H54 (cell line): ENCODE results near the gene PSKH1.

Experiments used
- DNase-seq: peaks from one replicate; pipeline ENCODE4 v3.0.0; 2011; ENCODE audit warnings: low spot score, mixed read lengths; ENCODE audit not compliant: insufficient read length
- FAIRE-seq: peaks from 3 replicates; lab custom pipeline; 2011; peaks lifted over from hg19 to GRCh38; lab: Jason Lieb, UNC
- POLR2A ChIP-seq: IDR thresholded peaks from 2 replicates; pipeline ENCODE4 v1.6.1; 2011; ENCODE audit warnings: low read depth, mild to moderate bottlenecking, low read length

The PSKH1 gene

GRCh38 chr16:67977005-67977404 lies 84.0 kb downstream of the PSKH1 start:
- no peak for DNase-seq
- no peak for FAIRE-seq
- TF ChIP-seq POLR2A: no peak

- DNase-seq: no peak
- FAIRE-seq: no peak
- TF ChIP-seq POLR2A: no peak
These were observed 84.6 kb downstream of the PSKH1 start for GRCh38 chr16:67977469-67978227.
